Naive thymus-derived CD4-positive, alpha-beta T cell (primary cell): ENCODE data around the gene PSEN1. TPM values are rescaled to one million over a fixed set of nuclear protein-coding genes. Genes with fewer than 3 reads are reported as not detected.

Experiments used
- ATAC-seq: fragments of 150-1000 bp; cut with Tn5 transposase; 2 replicates; pipeline ENCODE4 v1.10.0; 2021; ENCODE audit warnings: mild to moderate bottlenecking, moderate library complexity
- CTCF ChIA-PET: fragments of 350-600 bp; sonication (Branson Sonifier 250); formaldehyde crosslinking; loops from one replicate; lab custom pipeline; 2021; ENCODE audit warnings: antibody characterized with exemption; lab: Charles Lee
- POLR2A ChIA-PET: fragments of 350-600 bp; sonication (Branson Sonifier 250); formaldehyde crosslinking; loops from one replicate; lab custom pipeline; 2021; ENCODE audit warnings: antibody characterized with exemption, inconsistent platforms; lab: Charles Lee
- DNase-seq, 9 donors: peaks; one replicate each; pipeline versions ENCODE4 v3.0.0 to v3.0.0-alpha.2; 2020 to 2022; ENCODE audit warnings: mixed read lengths in 1 of 9
- H3K27ac ChIP-seq: one replicate; pipeline ENCODE4 v1.7.0; 2013; ENCODE audit warnings: mild to moderate bottlenecking, low read depth, low read length, moderate library complexity
- H3K27me3 ChIP-seq, 2 donors: one replicate each; pipeline ENCODE4 v1.7.0; 2013; ENCODE audit warnings: low read length in 2 of 2, mild to moderate bottlenecking in 2 of 2, moderate library complexity in 2 of 2; ENCODE audit not compliant: control insufficient read depth in 2 of 2, insufficient read depth in 2 of 2
- H3K36me3 ChIP-seq, 3 experiments: 1 replicate in 2 of 3; 2 replicates in 1 of 3; pipeline ENCODE4 v1.7.0; 2013; ENCODE audit warnings: low read length in 3 of 3, mild to moderate bottlenecking in 3 of 3, moderate library complexity in 1 of 3; ENCODE audit not compliant: insufficient read depth in 3 of 3, control insufficient read depth in 2 of 3
- H3K4me1 ChIP-seq, 2 donors: one replicate each; pipeline ENCODE4 v1.7.0; 2013; ENCODE audit warnings: low read length in 2 of 2, mild to moderate bottlenecking in 2 of 2, moderate library complexity in 1 of 2; ENCODE audit not compliant: control insufficient read depth in 2 of 2, insufficient read depth in 2 of 2
- H3K4me3 ChIP-seq: 2 replicates; pipeline ENCODE4 v1.7.0; 2013; ENCODE audit warnings: mild to moderate bottlenecking, low read length
- H3K9me3 ChIP-seq, 3 experiments: 1 replicate in 2 of 3; 2 replicates in 1 of 3; pipeline ENCODE4 v1.7.0; 2013; ENCODE audit warnings: low read length in 3 of 3; ENCODE audit not compliant: control insufficient read depth in 2 of 3
- H3K27ac Mint-ChIP-seq, 9 donors: one replicate each; pipeline ENCODE4 v1.8.0; 2020 to 2022; ENCODE audit warnings: mixed read lengths in 9 of 9, mild to moderate bottlenecking in 8 of 9, moderate library complexity in 5 of 9, inconsistent platforms in 2 of 9
- H3K27me3 Mint-ChIP-seq, 5 donors: one replicate each; pipeline ENCODE4 v1.8.0; 2021 to 2022; ENCODE audit warnings: mixed read lengths in 5 of 5, mild to moderate bottlenecking in 1 of 5
- H3K36me3 Mint-ChIP-seq, 5 donors: one replicate each; pipeline ENCODE4 v1.8.0; 2020 to 2022; ENCODE audit warnings: mixed read lengths in 5 of 5, mild to moderate bottlenecking in 3 of 5, inconsistent platforms in 1 of 5
- H3K4me1 Mint-ChIP-seq, 7 donors: one replicate each; pipeline ENCODE4 v1.8.0; 2020 to 2022; ENCODE audit warnings: mixed read lengths in 7 of 7, mild to moderate bottlenecking in 3 of 7, inconsistent platforms in 1 of 7
- H3K4me3 Mint-ChIP-seq, 10 donors: one replicate each; pipeline ENCODE4 v1.8.0; 2020 to 2022; ENCODE audit warnings: mild to moderate bottlenecking in 10 of 10, mixed read lengths in 10 of 10, moderate library complexity in 6 of 10, inconsistent platforms in 2 of 10
- H3K9me3 Mint-ChIP-seq, 11 donors: one replicate each; pipeline ENCODE4 v1.8.0; 2020 to 2022; ENCODE audit warnings: mixed read lengths in 11 of 11, mild to moderate bottlenecking in 4 of 11, inconsistent platforms in 1 of 11, moderate library complexity in 1 of 11
- intact Hi-C, 2 donors: fragments of 100-400 bp; cut with micrococcal nuclease; formaldehyde crosslinking; loops; one replicate each; pipeline ENCODE4 v1.15.1; 2023
- polyA plus RNA-seq, 2 donors: library from polyadenylated mRNA; unstranded; fragments of 300-500 nt; fragmentation: Illumina TruSeq; gene quantifications; one replicate each; pipeline ENCODE4 v1.2.3, GENCODE V29; 2021
- total RNA-seq, 6 experiments: library from RNA in 5 of 6; stranded (reverse) in 5 of 6; gene quantifications; 1 replicate in 5 of 6; 2 replicates in 1 of 6; pipeline ENCODE4 v1.2.3 and lab custom pipeline; 2021 to 2026

Gene PSEN1
- total and polyA plus RNA-seq, 7 experiments from 2014 or later, result 23.7 to 55.8 (median 43.2) TPM

- Histone ChIP-seq H3K9me3 (no peaks in the 10 kb centered on the region), H3K4me1 (no peaks in the 10 kb centered on the region), H3K4me3 (no peak overlapping the region), H3K27me3 (no peaks in the 10 kb centered on the region), H3K36me3 (no peaks in the 10 kb centered on the region), H3K27ac (no peak overlapping the region)
- Mint-ChIP-seq H3K27me3 (peaks cover 0 to 7% (median 3%) of the 10 kb centered on the region in 5 donors), H3K4me1 (no peaks in the 10 kb centered on the region), H3K36me3 (no peaks in the 10 kb centered on the region), H3K9me3 (no peaks in the 10 kb centered on the region), H3K4me3 (no peak overlapping the region), H3K27ac (no peak overlapping the region)
- ATAC-seq (no peak), DNase-seq (no peak)
- ChIA-PET POLR2A (no interaction called here), CTCF (no interaction called here)
- intact Hi-C loops, result no loop called here
Observed at GRCh38 chr14:73262427-73263183, 126.3 kb downstream of the PSEN1 start.

GRCh38 chr14:73263606-73264005 lies 127.3 kb downstream of the PSEN1 start:
- H3K27ac Mint-ChIP-seq, result no peak overlapping the region
- Histone ChIP-seq H3K4me1 (no peaks in the 10 kb centered on the region), H3K27me3 (no peaks in the 10 kb centered on the region), H3K9me3 (no peaks in the 10 kb centered on the region), H3K36me3 (no peaks in the 10 kb centered on the region), H3K4me3 (no peak overlapping the region), H3K27ac (no peak overlapping the region)
- ChIA-PET CTCF (no interaction called here), POLR2A (no interaction called here)
- intact Hi-C loops, result no loop called here
- no peaks in the 10 kb centered on the region for H3K4me1 Mint-ChIP-seq
- no peaks in the 10 kb centered on the region for H3K9me3 Mint-ChIP-seq
- peaks cover 0 to 13% (median 7%) of the 10 kb centered on the region in 5 donors for H3K27me3 Mint-ChIP-seq
- no peaks in the 10 kb centered on the region for H3K36me3 Mint-ChIP-seq
- no peak overlapping the region for H3K4me3 Mint-ChIP-seq
- no peak for ATAC-seq
- DNase-seq, result no peak

- H3K4me3 Mint-ChIP-seq, result no peak overlapping the region
- Histone ChIP-seq H3K27ac (no peak overlapping the region), H3K4me3 (no peak overlapping the region), H3K36me3 (no peaks in the 10 kb centered on the region), H3K9me3 (no peaks in the 10 kb centered on the region), H3K4me1 (no peaks in the 10 kb centered on the region), H3K27me3 (no peaks in the 10 kb centered on the region)
- no peak for ATAC-seq
- peaks cover 4 to 18% (median 11%) of the 10 kb centered on the region in 5 donors for H3K27me3 Mint-ChIP-seq
- ChIA-PET POLR2A (no interaction called here), CTCF (no interaction called here)
- H3K4me1 Mint-ChIP-seq, result peaks cover 0 to 6% (median 0%) of the 10 kb centered on the region in 7 donors
- intact Hi-C loops, result no loop called here
- no peak for DNase-seq
- no peaks in the 10 kb centered on the region for H3K36me3 Mint-ChIP-seq
- H3K27ac Mint-ChIP-seq, result no peak overlapping the region
- H3K9me3 Mint-ChIP-seq, result no peaks in the 10 kb centered on the region
Observed at GRCh38 chr14:73264080-73264884, 128.0 kb downstream of the PSEN1 start.

GRCh38 chr14:73264885-73265720 lies 128.8 kb downstream of the PSEN1 start:
- ChIA-PET CTCF (interaction anchor here (1.1 to 1.4 kb wide), 2 partner anchors 49 to 207 kb away, joined by 3 to 5 read pairs; no protein-coding TSS in a partner anchor), POLR2A (no interaction called here)
- H3K4me3 ChIP-seq, result no peak overlapping the region
- H3K27ac ChIP-seq, result no peak overlapping the region
- no peaks in the 10 kb centered on the region for H3K27me3 ChIP-seq
- Mint-ChIP-seq H3K27me3 (peaks cover 5 to 20% (median 14%) of the 10 kb centered on the region in 5 donors), H3K4me1 (peaks cover 0 to 9% (median 1%) of the 10 kb centered on the region in 7 donors), H3K27ac (peak overlapping the region in 1 of 9 donors; percentile 53), H3K4me3 (no peak overlapping the region), H3K9me3 (no peaks in the 10 kb centered on the region), H3K36me3 (no peaks in the 10 kb centered on the region)
- no peak for DNase-seq
- intact Hi-C loops, result no loop called here
- no peaks in the 10 kb centered on the region for H3K4me1 ChIP-seq
- H3K9me3 ChIP-seq, result no peaks in the 10 kb centered on the region
- no peak for ATAC-seq
- no peaks in the 10 kb centered on the region for H3K36me3 ChIP-seq

- Histone ChIP-seq H3K4me3 (no peak overlapping the region), H3K9me3 (no peaks in the 10 kb centered on the region), H3K4me1 (no peaks in the 10 kb centered on the region), H3K27ac (no peak overlapping the region), H3K27me3 (no peaks in the 10 kb centered on the region), H3K36me3 (no peaks in the 10 kb centered on the region)
- DNase-seq, result no peak
- Mint-ChIP-seq H3K4me3 (no peak overlapping the region), H3K27ac (no peak overlapping the region), H3K9me3 (no peaks in the 10 kb centered on the region), H3K36me3 (peaks cover 0 to 2% (median 0%) of the 10 kb centered on the region in 5 donors), H3K4me1 (peaks cover 6 to 15% (median 7%) of the 10 kb centered on the region in 7 donors), H3K27me3 (peaks cover 8 to 25% (median 20%) of the 10 kb centered on the region in 5 donors)
- ChIA-PET POLR2A (no interaction called here), CTCF (interaction anchor here (1.1 to 1.4 kb wide), 3 partner anchors 30 to 206 kb away, joined by 3 to 5 read pairs (median 3); no protein-coding TSS in a partner anchor)
- intact Hi-C loops, result no loop called here
- no peak for ATAC-seq
Observed at GRCh38 chr14:73265721-73266046, 129.4 kb downstream of the PSEN1 start.

- ATAC-seq (no peak), DNase-seq (no peak)
- H3K27ac Mint-ChIP-seq, result no peak overlapping the region
- Histone ChIP-seq H3K9me3 (no peaks in the 10 kb centered on the region), H3K4me3 (no peak overlapping the region), H3K27me3 (no peaks in the 10 kb centered on the region), H3K36me3 (no peaks in the 10 kb centered on the region), H3K27ac (no peak overlapping the region), H3K4me1 (no peaks in the 10 kb centered on the region)
- peaks cover 10 to 26% (median 22%) of the 10 kb centered on the region in 5 donors for H3K27me3 Mint-ChIP-seq
- peaks cover 0 to 2% (median 0%) of the 10 kb centered on the region in 5 donors for H3K36me3 Mint-ChIP-seq
- H3K4me1 Mint-ChIP-seq, result peaks cover 7 to 19% (median 10%) of the 10 kb centered on the region in 7 donors
- CTCF ChIA-PET, result interaction anchor here (1.1 to 1.4 kb wide), 3 partner anchors 29 to 206 kb away, joined by 3 to 5 read pairs (median 3); no protein-coding TSS in a partner anchor
- intact Hi-C loops, result no loop called here
- no peak overlapping the region for H3K4me3 Mint-ChIP-seq
- H3K9me3 Mint-ChIP-seq, result no peaks in the 10 kb centered on the region
- POLR2A ChIA-PET, result no interaction called here
Observed at GRCh38 chr14:73266317-73266716, 130.0 kb downstream of the PSEN1 start.
